ENCODE measurements around the gene PHLPP1.

Gene PHLPP1

GRCh38 chr18:62984656-62985315 is 269.4 kb downstream of the PHLPP1 start:
- no peak for DNase-seq (ENCODE audit: low read depth)

- no peak for DNase-seq (ENCODE audit: low read depth)
Observed at GRCh38 chr18:62986490-62986889, 271.1 kb downstream of the PHLPP1 start.

- no peak for DNase-seq (ENCODE audit: low read depth)
Observed at GRCh38 chr18:62987055-62987830, 271.9 kb downstream of the PHLPP1 start.

GRCh38 chr18:62987859-62988258 is 272.5 kb downstream of the PHLPP1 start:
- DNase-seq (ENCODE audit: low read depth), result no peak

- no peak for DNase-seq (ENCODE audit: low read depth)
Observed at GRCh38 chr18:62988471-62988870, 273.1 kb downstream of the PHLPP1 start.

- DNase-seq (ENCODE audit: low read depth), result no peak
Observed at GRCh38 chr18:62989195-62989594, 273.9 kb downstream of the PHLPP1 start.

- DNase-seq (ENCODE audit: low read depth), result no peak
Observed at GRCh38 chr18:62990653-62991052, 275.3 kb downstream of the PHLPP1 start.

- no peak for DNase-seq (ENCODE audit: low read depth)
Observed at GRCh38 chr18:62991389-62991788, 276.0 kb downstream of the PHLPP1 start.

GRCh38 chr18:62991959-62992358 is 276.6 kb downstream of the PHLPP1 start:
- DNase-seq (ENCODE audit: low read depth), result no peak

GRCh38 chr18:62992877-62993365 is 277.6 kb downstream of the PHLPP1 start:
- DNase-seq (ENCODE audit: low read depth), result no peak

GRCh38 chr18:62996566-62996965 is 281.2 kb downstream of the PHLPP1 start:
- DNase-seq (ENCODE audit: low read depth), result no peak

- DNase-seq (ENCODE audit: low read depth), result no peak
Observed at GRCh38 chr18:62997076-62997475, 281.7 kb downstream of the PHLPP1 start.

GRCh38 chr18:62998443-62998842 is 283.1 kb downstream of the PHLPP1 start:
- no peak for DNase-seq (ENCODE audit: low read depth)

- DNase-seq (ENCODE audit: low read depth), result no peak
Observed at GRCh38 chr18:62999392-62999791, 284.1 kb downstream of the PHLPP1 start.

GRCh38 chr18:62999921-63000320 is 284.6 kb downstream of the PHLPP1 start:
- DNase-seq (ENCODE audit: low read depth), result no peak

- DNase-seq (ENCODE audit: low read depth), result no peak
Observed at GRCh38 chr18:63000839-63001238, 285.5 kb downstream of the PHLPP1 start.

GRCh38 chr18:63001861-63002260 is 286.5 kb downstream of the PHLPP1 start:
- no peak for DNase-seq (ENCODE audit: low read depth)

- no peak for DNase-seq (ENCODE audit: low read depth)
Observed at GRCh38 chr18:63002305-63002704, 287.0 kb downstream of the PHLPP1 start.

- DNase-seq (ENCODE audit: low read depth), result no peak
Observed at GRCh38 chr18:63002803-63003445, 287.6 kb downstream of the PHLPP1 start.

- DNase-seq (ENCODE audit: low read depth), result no peak
Observed at GRCh38 chr18:63003899-63004298, 288.6 kb downstream of the PHLPP1 start.

- DNase-seq (ENCODE audit: low read depth), result no peak
Observed at GRCh38 chr18:63004466-63005089, 289.2 kb downstream of the PHLPP1 start.

- DNase-seq (ENCODE audit: low read depth), result no peak
Observed at GRCh38 chr18:63005306-63005705, 290.0 kb downstream of the PHLPP1 start.

- DNase-seq (ENCODE audit: low read depth), result no peak
Observed at GRCh38 chr18:63007231-63007630, 291.9 kb downstream of the PHLPP1 start.
